Spleen (tissue), 11 donors: ENCODE measurements around the gene TMEM120A. TPM values are rescaled to one million over a fixed set of nuclear protein-coding genes. Genes with fewer than 3 reads are reported as not detected.

ENCODE experiments used
- DNase-seq: peaks from one replicate; pipeline ENCODE4 v3.0.0-alpha.2; 2020
- H3K27ac ChIP-seq, 8 donors: fragments of 200-600 bp; sonication (generic) in 7 of 8; 1 replicate in 4 of 8; 2 replicates in 4 of 8; pipeline versions ENCODE4 v1.5.0 to v1.8.0; 2016 to 2021; ENCODE audit warnings: inconsistent platforms in 4 of 8, mild to moderate bottlenecking in 4 of 8, moderate library complexity in 1 of 8
- H3K27me3 ChIP-seq, 7 donors: fragments of 200-600 bp; sonication (generic) in 6 of 7; replicated peaks in 1 of 7; 1 replicate in 4 of 7; 2 replicates in 3 of 7; pipeline versions ENCODE4 v1.5.0 to v1.8.0; 2016 to 2021; ENCODE audit warnings: inconsistent platforms in 3 of 7, mild to moderate bottlenecking in 1 of 7
- H3K36me3 ChIP-seq, 6 donors: fragments of 200-600 bp; sonication (generic) in 5 of 6; 1 replicate in 4 of 6; 2 replicates in 2 of 6; pipeline versions ENCODE4 v1.5.0 to v1.8.0; 2016 to 2021; ENCODE audit warnings: inconsistent platforms in 2 of 6
- H3K4me1 ChIP-seq, 6 donors: fragments of 200-600 bp; sonication (generic) in 5 of 6; 1 replicate in 3 of 6; 2 replicates in 3 of 6; pipeline versions ENCODE4 v1.5.0 to v1.8.0; 2016 to 2021; ENCODE audit warnings: inconsistent platforms in 3 of 6
- H3K4me3 ChIP-seq, 8 donors: fragments of 200-600 bp; sonication (generic) in 7 of 8; 1 replicate in 4 of 8; 2 replicates in 4 of 8; pipeline versions ENCODE4 v1.5.0 to v1.8.0; 2016 to 2021; ENCODE audit warnings: inconsistent platforms in 4 of 8, mild to moderate bottlenecking in 4 of 8, moderate library complexity in 2 of 8
- H3K9me3 ChIP-seq, 8 donors: fragments of 200-600 bp; sonication (generic) in 7 of 8; 1 replicate in 4 of 8; 2 replicates in 4 of 8; pipeline versions ENCODE4 v1.5.0 to v1.8.0; 2016 to 2021; ENCODE audit warnings: inconsistent platforms in 4 of 8
- CTCF ChIP-seq, 11 experiments: fragments of 200-600 bp in 7 of 11; fragments of 450-650 bp in 4 of 11; sonication (generic) in 4 of 11; IDR thresholded peaks in 8 of 11; conservative IDR thresholded peaks in 3 of 11; 1 replicate in 7 of 11; 2 replicates in 4 of 11; pipeline versions ENCODE4 v1.4.0 to v1.8.0; 2016 to 2021; ENCODE audit warnings: antibody characterized with exemption in 11 of 11, inconsistent platforms in 4 of 11, mild to moderate bottlenecking in 1 of 11
- POLR2A ChIP-seq, 3 donors: fragments of 450-650 bp; IDR thresholded peaks; one replicate each; pipeline ENCODE4 v1.5.1; 2017; ENCODE audit warnings: antibody characterized with exemption in 3 of 3, mild to moderate bottlenecking in 1 of 3
- POLR2AphosphoS5 ChIP-seq, 3 donors: sonication (generic); formaldehyde crosslinking; IDR thresholded peaks; one replicate each; pipeline ENCODE4 v1.5.1; 2017; ENCODE audit warnings: antibody characterized with exemption in 3 of 3
- WGBS, 5 donors: extraction: QIAGEN DNeasy Blood & Tissue Kit in 3 of 5; methylation state at CpG; one replicate each; pipeline versions ENCODE4 v1.1.5 to v1.1.7; 2013 to 2018; 5-methylcytosine and 5-hydroxymethylcytosine counted together
- intact Hi-C: fragments of 100-400 bp; cut with DNase I; formaldehyde crosslinking; loops from one replicate; pipeline ENCODE4 v1.15.0; 2023; ENCODE audit warnings: low total_unique reads
- polyA plus RNA-seq, 3 donors: library from polyadenylated mRNA; stranded (reverse); fragments of 200-250 nt; gene quantifications; one replicate each; pipeline ENCODE4 v1.2.1, GENCODE V29; 2013
- small RNA-seq, 4 donors: library from RNA; depleted of rRNA; stranded (forward); fragments of <200 nt; gene quantifications; one replicate each; pipeline ENCODE3, GENCODE V24; 2016
- total RNA-seq, 7 donors: library from RNA; depleted of rRNA in 3 of 7; stranded (reverse); fragments of >200 nt in 3 of 7; fragmentation: NEBNext Ultra II Directional in 4 of 7; extraction: Animal tissue kit (Norgen Biotek cat#: 25700) in 4 of 7; gene quantifications; one replicate each; pipeline versions ENCODE4 v1.1.0 to v1.2.1, GENCODE V29; 2016 to 2021
- donor health status: healthy with polysubstance abuse.
- donor health status: DM: no; HTN: no; CAD: no; lungs with moderate emphysema.
- donor health status: DM: no; HTN: no; CAD: no.
- donor health status: Bipolar disorder and iron deficiency.
- donor health status: healthy.
- donor health status: DM: no; HTN: no; CAD: no.
- donor health status: DM: yes; HTN: yes; CAD: no.

The TMEM120A gene
- total and polyA plus RNA-seq, 10 donors, result 24.9 to 66.2 (median 46.6) TPM

- no peak for DNase-seq
- 92 to 96% (median 94%) methylated on average over 6 of the region's 6 CpGs for WGBS, 5 donors
Measured at GRCh38 chr7:75943864-75944263, 50.5 kb downstream of the TMEM120A start.

GRCh38 chr7:75938921-75939320, 55.5 kb downstream of the TMEM120A start:
- no peak for TF ChIP-seq POLR2AphosphoS5 (IDR thresholded peaks at IDR 0.05)
- no peak for TF ChIP-seq CTCF (IDR thresholded peaks at IDR 0.05 in 8 of 11, conservative IDR thresholded peaks at IDR 0.05 in 3 of 11)
- TF ChIP-seq POLR2A (IDR thresholded peaks at IDR 0.05), result no peak
- intact Hi-C loops, result no loop called here
- no peaks in the 10 kb centered on the region for H3K27me3 ChIP-seq
- H3K27ac ChIP-seq, result no peak overlapping the region
- WGBS, 5 donors, result 90 to 100% (median 94%) methylated on average over 2 to 6 of the region's 6 CpGs
- peaks cover 0 to 19% (median 0%) of the 10 kb centered on the region in 6 donors for H3K4me1 ChIP-seq
- DNase-seq, result no peak
- peaks cover 0 to 31% (median 0%) of the 10 kb centered on the region in 6 donors for H3K36me3 ChIP-seq
- H3K9me3 ChIP-seq, result no peaks in the 10 kb centered on the region
- H3K4me3 ChIP-seq, result no peak overlapping the region

More at GRCh38 chr7:75943864-75944263, 50.5 kb downstream of the TMEM120A start:
- Histone ChIP-seq H3K27me3 (no peaks in the 10 kb centered on the region), H3K27ac (no peak overlapping the region), H3K9me3 (no peaks in the 10 kb centered on the region), H3K4me1 (peaks cover 0 to 39% (median 10%) of the 10 kb centered on the region in 6 donors), H3K4me3 (no peak overlapping the region), H3K36me3 (peaks cover 0 to 39% (median 0%) of the 10 kb centered on the region in 6 donors)
- TF ChIP-seq CTCF (IDR thresholded peaks at IDR 0.05 in 8 of 11, conservative IDR thresholded peaks at IDR 0.05 in 3 of 11) (no peak), POLR2A (IDR thresholded peaks at IDR 0.05) (no peak), POLR2AphosphoS5 (IDR thresholded peaks at IDR 0.05) (no peak)
- intact Hi-C loops, result no loop called here

GRCh38 chr7:75937958-75938786, 56.2 kb downstream of the TMEM120A start:
- Histone ChIP-seq H3K27ac (peak overlapping the region in 2 of 8 donors; percentile 6 to 33), H3K4me3 (no peak overlapping the region), H3K4me1 (peaks cover 0 to 19% (median 0%) of the 10 kb centered on the region in 6 donors), H3K27me3 (no peaks in the 10 kb centered on the region), H3K9me3 (no peaks in the 10 kb centered on the region), H3K36me3 (peaks cover 0 to 31% (median 0%) of the 10 kb centered on the region in 6 donors)
- no peak for DNase-seq
- intact Hi-C loops, result no loop called here
- TF ChIP-seq CTCF (IDR thresholded peaks at IDR 0.05 in 8 of 11, conservative IDR thresholded peaks at IDR 0.05 in 3 of 11), result no peak
- TF ChIP-seq POLR2AphosphoS5 (IDR thresholded peaks at IDR 0.05), result peak; percentile 53 to 74 (median 69)
- WGBS, 5 donors, result 67 to 82% (median 80%) methylated on average over 13 to 15 of the region's 15 CpGs

Small RNAs within 50 kb of the gene (small RNA-seq; reads per million reads assigned to genes)
- gene SNORA14A, result 0.40 to 7.3 (median 2.6) reads per million in 4 donors

Other genes with a start within 250 kb of the TMEM120A start
- not detected for gene CCL26, start 222.4 kb downstream of the TMEM120A start, total RNA-seq
- under 1 TPM in 2 of 3 donors, not detected in 1; 0.35 to 0.41 TPM for gene CCL26, start 222.4 kb downstream of the TMEM120A start, polyA plus RNA-seq
- gene CCL24, start 180.8 kb downstream of the TMEM120A start, total RNA-seq, result 100 to 1,000 TPM in 4 of 7 donors, 10 to 100 TPM in 3; 39.5 to 321 (median 198) TPM
- 10 to 100 TPM in 1 of 3 donors, 1 to 10 TPM in 2; 3.8 to 11.1 (median 6.8) TPM for gene CCL24, start 180.8 kb downstream of the TMEM120A start, polyA plus RNA-seq
- gene RHBDD2, start 115.6 kb downstream of the TMEM120A start, total RNA-seq, result 10 to 100 TPM; 37.6 to 69.2 (median 54.9) TPM
- 10 to 100 TPM; 30.5 to 48.1 (median 37.5) TPM for gene RHBDD2, start 115.6 kb downstream of the TMEM120A start, polyA plus RNA-seq
- gene POR, start 79.4 kb downstream of the TMEM120A start, total RNA-seq, result 100 to 1,000 TPM; 103 to 170 (median 139) TPM
- gene POR, start 79.4 kb downstream of the TMEM120A start, polyA plus RNA-seq, result 10 to 100 TPM; 49.1 to 83.0 (median 61.4) TPM
- 10 to 100 TPM; 18.3 to 48.8 (median 28.4) TPM for gene STYXL1, start 53.4 kb upstream of the TMEM120A start, total RNA-seq
- gene STYXL1, start 53.4 kb upstream of the TMEM120A start, polyA plus RNA-seq, result 10 to 100 TPM; 36.3 to 60.4 (median 45.0) TPM
- 100 to 1,000 TPM in 3 of 7 donors, 10 to 100 TPM in 4; 62.2 to 129 (median 97.7) TPM for gene MDH2, start 53.5 kb upstream of the TMEM120A start, total RNA-seq
- 10 to 100 TPM; 45.5 to 74.1 (median 71.4) TPM for gene MDH2, start 53.5 kb upstream of the TMEM120A start, polyA plus RNA-seq
- 1 to 10 TPM in 2 of 7 donors, under 1 TPM in 4, not detected in 1; 0.23 to 1.2 (median 0.76) TPM for gene SRRM3, start 207.3 kb upstream of the TMEM120A start, total RNA-seq
- gene SRRM3, start 207.3 kb upstream of the TMEM120A start, polyA plus RNA-seq, result 1 to 10 TPM in 1 of 3 donors, under 1 TPM in 2; 0.93 to 1.6 (median 0.96) TPM